Sigmoid colon (tissue), 7 donors: ENCODE results near the gene LOC101059915. TPM values are rescaled to one million over a fixed set of nuclear protein-coding genes. Genes with fewer than 3 reads are reported as not detected.
"Not testable (repeated sequence)": the region's sequence is repeated elsewhere in the genome, so short reads cannot be mapped to it uniquely, and the experiment has no call there.

Experiments used
- DNase-seq: peaks from one replicate; pipeline ENCODE4 v3.0.0-alpha.2; 2019
- H3K27ac ChIP-seq, 4 donors: fragments of 200-600 bp; sonication (generic); one replicate each; pipeline ENCODE4 v1.5.1; 2016 to 2019; ENCODE audit warnings: mild to moderate bottlenecking in 1 of 4
- H3K27me3 ChIP-seq, 3 donors: fragments of 200-600 bp; sonication (generic); one replicate each; pipeline ENCODE4 v1.5.1; 2019; ENCODE audit warnings: mild to moderate bottlenecking in 1 of 3
- H3K36me3 ChIP-seq, 4 donors: fragments of 200-600 bp; sonication (generic); one replicate each; pipeline ENCODE4 v1.5.1; 2016 to 2019
- H3K4me1 ChIP-seq, 4 donors: fragments of 200-600 bp; sonication (generic); one replicate each; pipeline ENCODE4 v1.5.1; 2017 to 2019
- H3K4me3 ChIP-seq, 4 donors: fragments of 200-600 bp; sonication (generic); one replicate each; pipeline ENCODE4 v1.5.1; 2017 to 2019; ENCODE audit warnings: mild to moderate bottlenecking in 2 of 4, moderate library complexity in 1 of 4
- H3K9me3 ChIP-seq, 4 donors: fragments of 200-600 bp in 3 of 4; sonication (generic) in 3 of 4; one replicate each; pipeline versions ENCODE4 v1.5.1 to v1.6.1; 2013 to 2019
- WGBS, 2 donors: extraction: QIAGEN DNeasy Blood & Tissue Kit; methylation state at CpG; one replicate each; pipeline ENCODE4 v1.1.7; 2013; 5-methylcytosine and 5-hydroxymethylcytosine counted together
- intact Hi-C: fragments of 100-400 bp; cut with DNase I; formaldehyde crosslinking; loops from one replicate; pipeline ENCODE4 v1.15.1; 2023
- polyA plus RNA-seq, 3 donors: library from polyadenylated mRNA; stranded (reverse); fragments of 200-250 nt; gene quantifications; one replicate each; pipeline ENCODE4 v1.2.3, GENCODE V29; 2013
- small RNA-seq, 3 donors: library from RNA; depleted of rRNA; stranded (forward); fragments of <200 nt; gene quantifications; one replicate each; pipeline ENCODE3, GENCODE V24; 2016
- total RNA-seq, 4 donors: library from RNA; depleted of rRNA; stranded (reverse); fragments of >200 nt; gene quantifications; one replicate each; pipeline ENCODE4 v1.1.0, GENCODE V29; 2016
- donor health status: healthy with polysubstance abuse.
- donor health status: Bipolar disorder and iron deficiency.
- donor health status: healthy.

LOC101059915 gene

GRCh38 chrX:71720289-71720886, 53.0 kb downstream of the LOC101059915 start:
- intact Hi-C loops, DNase-seq, H3K27ac ChIP-seq, H3K27me3 ChIP-seq, H3K36me3 ChIP-seq, H3K4me1 ChIP-seq, H3K4me3 ChIP-seq, H3K9me3 ChIP-seq: not testable (repeated sequence)
- WGBS, 2 donors, result no CpG with 5 or more reads among the region's 20 CpGs

Small RNA genes within 50 kb of the gene (small RNA-seq; reads per million reads assigned to genes)
- 0 reads per million in 3 donors for gene BX276092.4

Other genes starting within 250 kb of the LOC101059915 start
- gene OGT, start 134.4 kb upstream of the LOC101059915 start, total RNA-seq, result 100 to 1,000 TPM; 104 to 201 (median 122) TPM
- 10 to 100 TPM in 1 of 3 donors, 1 to 10 TPM in 2; 7.8 to 52.5 (median 8.6) TPM for gene OGT, start 134.4 kb upstream of the LOC101059915 start, polyA plus RNA-seq
- 1 to 10 TPM; 1.4 to 5.0 (median 3.9) TPM for gene GCNA, start 89.1 kb upstream of the LOC101059915 start, total RNA-seq
- gene GCNA, start 89.1 kb upstream of the LOC101059915 start, polyA plus RNA-seq, result 1 to 10 TPM in 1 of 3 donors, under 1 TPM in 2; 0.60 to 1.5 (median 0.69) TPM
- not detected for gene CXCR3, start 49.0 kb upstream of the LOC101059915 start, total RNA-seq
- 1 to 10 TPM in 1 of 3 donors, under 1 TPM in 2; 0.60 to 6.5 (median 0.69) TPM for gene CXCR3, start 49.0 kb upstream of the LOC101059915 start, polyA plus RNA-seq
- gene CXorf49, start 50.7 kb downstream of the LOC101059915 start, total RNA-seq, result not detected
- gene CXorf49, start 50.7 kb downstream of the LOC101059915 start, polyA plus RNA-seq, result not detected
- not detected for gene CXorf49B, start 95.8 kb downstream of the LOC101059915 start, total RNA-seq
- not detected for gene CXorf49B, start 95.8 kb downstream of the LOC101059915 start, polyA plus RNA-seq
- gene NHSL2, start 243.3 kb downstream of the LOC101059915 start, total RNA-seq, result 10 to 100 TPM in 3 of 4 donors, 1 to 10 TPM in 1; 8.1 to 21.3 (median 10.7) TPM
- gene NHSL2, start 243.3 kb downstream of the LOC101059915 start, polyA plus RNA-seq, result 1 to 10 TPM in 1 of 3 donors, under 1 TPM in 2; under 0.01 to 2.1 (median under 0.01) TPM